ENCODE results near the gene LONP2.
"Not testable (repeated sequence)": the region's sequence is repeated elsewhere in the genome, so short reads cannot be mapped to it uniquely, and the experiment has no call there.

LONP2 gene

GRCh38 chr16:48236286-48236685, 7.8 kb upstream of the LONP2 start:
- DNase-seq (ENCODE audit: low read depth): no peak

GRCh38 chr16:48240147-48240546, 4.0 kb upstream of the LONP2 start:
- not testable (repeated sequence) for DNase-seq (ENCODE audit: low read depth)

- DNase-seq (ENCODE audit: low read depth): no peak
Observed at GRCh38 chr16:48244863-48245195, 729 bp downstream of the LONP2 start.

GRCh38 chr16:48246066-48246465, 2.0 kb downstream of the LONP2 start:
- DNase-seq (ENCODE audit: low read depth): no peak

GRCh38 chr16:48247311-48247710, 3.2 kb downstream of the LONP2 start, which contains the start of gene ABCC11:
ABCC11 (minus strand) TSS chr16:48247539; CDS start chr16:48231921, 15,618 bp downstream.
- DNase-seq (ENCODE audit: low read depth): no peak

- DNase-seq (ENCODE audit: low read depth): no peak
Observed at GRCh38 chr16:48250520-48251278, 6.6 kb downstream of the LONP2 start.

- no peak for DNase-seq (ENCODE audit: low read depth)
Observed at GRCh38 chr16:48252013-48252412, 7.9 kb downstream of the LONP2 start.

GRCh38 chr16:48256579-48257177, 12.6 kb downstream of the LONP2 start:
- no peak for DNase-seq (ENCODE audit: low read depth)

- no peak for DNase-seq (ENCODE audit: low read depth)
Observed at GRCh38 chr16:48261569-48261968, 17.5 kb downstream of the LONP2 start.

- no peak for DNase-seq (ENCODE audit: low read depth)
Observed at GRCh38 chr16:48262631-48263030, 18.5 kb downstream of the LONP2 start.

GRCh38 chr16:48269011-48269410, 24.9 kb downstream of the LONP2 start:
- DNase-seq (ENCODE audit: low read depth): no peak

GRCh38 chr16:48271728-48272127, 27.6 kb downstream of the LONP2 start:
- DNase-seq (ENCODE audit: low read depth): no peak

GRCh38 chr16:48272837-48273421, 28.8 kb downstream of the LONP2 start:
- DNase-seq (ENCODE audit: low read depth): no peak

GRCh38 chr16:48274476-48274875, 30.4 kb downstream of the LONP2 start:
- no peak for DNase-seq (ENCODE audit: low read depth)

GRCh38 chr16:48276102-48276501, 32.0 kb downstream of the LONP2 start:
- no peak for DNase-seq (ENCODE audit: low read depth)

- DNase-seq (ENCODE audit: low read depth): no peak
Observed at GRCh38 chr16:48277158-48277557, 33.1 kb downstream of the LONP2 start.

- DNase-seq (ENCODE audit: low read depth): no peak
Observed at GRCh38 chr16:48279199-48279598, 35.1 kb downstream of the LONP2 start.

- DNase-seq (ENCODE audit: low read depth): no peak
Observed at GRCh38 chr16:48280546-48280945, 36.4 kb downstream of the LONP2 start.

GRCh38 chr16:48282636-48283263, 38.6 kb downstream of the LONP2 start:
- no peak for DNase-seq (ENCODE audit: low read depth)

GRCh38 chr16:48284772-48285409, 40.8 kb downstream of the LONP2 start:
- DNase-seq (ENCODE audit: low read depth): no peak

- no peak for DNase-seq (ENCODE audit: low read depth)
Observed at GRCh38 chr16:48287239-48287638, 43.1 kb downstream of the LONP2 start.

- no peak for DNase-seq (ENCODE audit: low read depth)
Observed at GRCh38 chr16:48291303-48291702, 47.2 kb downstream of the LONP2 start.

GRCh38 chr16:48291754-48292153, 47.7 kb downstream of the LONP2 start:
- DNase-seq (ENCODE audit: low read depth): no peak
